ENCODE measurements around the gene HTRA3.
A peak's percentile ranks its signal among the peaks of the same experiment; 100 is the strongest.

The HTRA3 gene

GRCh38 chr4:8254076-8254475, 15.5 kb upstream of the HTRA3 start:
- H3K27ac Mint-ChIP-seq = no peak overlapping the region
- H3K27me3 Mint-ChIP-seq (ENCODE audit: low read depth) = peaks cover 12% of the 10 kb centered on the region
- H3K4me3 Mint-ChIP-seq = no peak overlapping the region
- H3K4me1 Mint-ChIP-seq = peaks cover 13% of the 10 kb centered on the region
- TF ChIP-seq, protein P1, sequence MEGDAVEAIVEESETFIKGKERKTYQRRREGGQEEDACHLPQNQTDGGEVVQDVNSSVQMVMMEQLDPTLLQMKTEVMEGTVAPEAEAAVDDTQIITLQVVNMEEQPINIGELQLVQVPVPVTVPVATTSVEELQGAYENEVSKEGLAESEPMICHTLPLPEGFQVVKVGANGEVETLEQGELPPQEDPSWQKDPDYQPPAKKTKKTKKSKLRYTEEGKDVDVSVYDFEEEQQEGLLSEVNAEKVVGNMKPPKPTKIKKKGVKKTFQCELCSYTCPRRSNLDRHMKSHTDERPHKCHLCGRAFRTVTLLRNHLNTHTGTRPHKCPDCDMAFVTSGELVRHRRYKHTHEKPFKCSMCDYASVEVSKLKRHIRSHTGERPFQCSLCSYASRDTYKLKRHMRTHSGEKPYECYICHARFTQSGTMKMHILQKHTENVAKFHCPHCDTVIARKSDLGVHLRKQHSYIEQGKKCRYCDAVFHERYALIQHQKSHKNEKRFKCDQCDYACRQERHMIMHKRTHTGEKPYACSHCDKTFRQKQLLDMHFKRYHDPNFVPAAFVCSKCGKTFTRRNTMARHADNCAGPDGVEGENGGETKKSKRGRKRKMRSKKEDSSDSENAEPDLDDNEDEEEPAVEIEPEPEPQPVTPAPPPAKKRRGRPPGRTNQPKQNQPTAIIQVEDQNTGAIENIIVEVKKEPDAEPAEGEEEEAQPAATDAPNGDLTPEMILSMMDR (IDR thresholded peaks at IDR 0.05; ENCODE audit: unreplicated experiment in 3 of 3) = no peak
- H3K9me3 Mint-ChIP-seq = no peaks in the 10 kb centered on the region
- no peaks in the 10 kb centered on the region for H3K36me3 Mint-ChIP-seq (ENCODE audit: low read depth)

GRCh38 chr4:8255698-8256441, 13.7 kb upstream of the HTRA3 start:
- peak overlapping the region in 1 of 3 experiments; percentile 51 for H3K27ac Mint-ChIP-seq
- H3K9me3 Mint-ChIP-seq = no peaks in the 10 kb centered on the region
- H3K27me3 Mint-ChIP-seq (ENCODE audit: low read depth) = peaks cover 12% of the 10 kb centered on the region
- TF ChIP-seq, protein P1 (IDR thresholded peaks at IDR 0.05; ENCODE audit: unreplicated experiment in 3 of 3) = no peak
- peaks cover 22% of the 10 kb centered on the region for H3K4me1 Mint-ChIP-seq
- H3K36me3 Mint-ChIP-seq (ENCODE audit: low read depth) = no peaks in the 10 kb centered on the region
- H3K4me3 Mint-ChIP-seq = no peak overlapping the region

- H3K27ac Mint-ChIP-seq = no peak overlapping the region
- H3K9me3 Mint-ChIP-seq = no peaks in the 10 kb centered on the region
- H3K4me3 Mint-ChIP-seq = no peak overlapping the region
- H3K27me3 Mint-ChIP-seq (ENCODE audit: low read depth) = peaks cover 8% of the 10 kb centered on the region
- TF ChIP-seq, protein P1 (IDR thresholded peaks at IDR 0.05; ENCODE audit: unreplicated experiment in 3 of 3) = no peak
- H3K4me1 Mint-ChIP-seq = peaks cover 29% of the 10 kb centered on the region
- no peaks in the 10 kb centered on the region for H3K36me3 Mint-ChIP-seq (ENCODE audit: low read depth)
These were observed 11.7 kb upstream of the HTRA3 start for GRCh38 chr4:8257854-8258253.

DNA sequence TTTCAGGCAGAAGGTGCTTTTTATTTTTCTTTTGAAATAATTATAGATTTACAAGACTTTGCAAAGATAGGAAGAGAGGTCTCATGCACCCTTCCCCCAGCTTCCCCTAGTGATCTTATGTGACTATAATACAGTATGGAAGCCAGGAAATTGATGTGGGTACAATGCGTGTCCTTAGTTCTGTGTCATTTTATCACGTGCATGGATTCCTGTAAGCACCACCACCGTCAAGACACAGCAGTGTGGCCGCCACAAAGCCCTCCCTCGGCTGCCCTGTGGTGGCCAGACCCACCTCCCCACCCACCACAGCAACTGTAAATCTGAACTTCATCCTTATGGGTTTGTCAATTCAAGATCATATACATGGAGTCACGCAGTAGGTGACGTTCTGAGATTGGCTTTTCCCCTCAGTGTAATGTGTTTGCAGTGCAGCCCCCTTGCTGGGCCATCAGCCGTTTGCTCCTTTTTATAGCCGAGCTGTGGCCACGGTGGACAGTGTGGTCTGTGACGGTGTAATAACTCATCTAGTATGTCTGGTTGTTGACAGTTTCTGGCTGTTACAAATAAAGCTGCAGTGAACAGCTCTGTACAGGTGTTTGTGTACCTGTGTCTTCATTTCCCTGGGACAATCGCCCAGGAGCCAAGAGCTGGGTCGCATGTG, 10.9 kb upstream of the HTRA3 start:
- no peak overlapping the region for H3K4me3 Mint-ChIP-seq

DNA sequence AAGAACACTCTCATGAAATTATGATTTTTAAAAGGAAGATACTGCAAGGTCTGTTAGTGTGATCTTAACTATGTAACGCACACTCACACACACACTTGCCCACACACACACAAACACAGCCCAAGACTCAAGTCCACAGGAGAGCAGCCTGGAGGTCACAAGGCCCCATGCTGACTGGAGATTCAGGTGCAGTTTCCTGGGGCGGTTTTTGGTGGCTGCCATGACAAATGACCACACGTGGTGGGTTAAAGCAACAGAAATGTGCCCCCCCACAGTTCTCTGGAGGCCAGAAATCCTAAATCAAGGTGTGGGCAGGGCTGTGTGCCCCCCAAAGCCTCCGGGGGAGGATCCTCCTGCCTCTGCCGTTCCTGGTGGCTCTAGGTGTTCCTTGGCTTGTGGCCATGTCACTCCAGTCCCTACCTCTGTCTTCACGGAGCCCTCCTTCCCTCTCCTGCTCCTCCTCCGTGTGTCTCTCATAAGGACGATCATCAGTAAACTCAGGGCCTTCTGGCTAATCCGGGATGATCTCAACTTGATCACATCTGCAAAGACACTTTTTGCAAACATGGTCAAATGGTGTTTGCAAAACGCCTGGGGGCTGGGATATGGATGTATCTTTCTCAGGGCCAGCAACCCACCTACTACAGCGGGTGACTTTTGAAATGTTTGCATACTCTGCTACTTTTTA, 9.7 kb upstream of the HTRA3 start:
- TF ChIP-seq, protein P1 (IDR thresholded peaks at IDR 0.05; ENCODE audit: unreplicated experiment in 3 of 3) = no peak
- H3K9me3 Mint-ChIP-seq = no peaks in the 10 kb centered on the region
- no peak overlapping the region for H3K4me3 Mint-ChIP-seq
- peaks cover 36% of the 10 kb centered on the region for H3K4me1 Mint-ChIP-seq
- H3K36me3 Mint-ChIP-seq (ENCODE audit: low read depth) = no peaks in the 10 kb centered on the region
- H3K27ac Mint-ChIP-seq = peak overlapping the region in 1 of 3 experiments; percentile 26
- H3K27me3 Mint-ChIP-seq (ENCODE audit: low read depth) = peaks cover 10% of the 10 kb centered on the region

More for the DNA sequence above, 10.9 kb upstream of the HTRA3 start:
- TF ChIP-seq, protein P1 (IDR thresholded peaks at IDR 0.05; ENCODE audit: unreplicated experiment in 3 of 3) = no peak
- peaks cover 32% of the 10 kb centered on the region for H3K4me1 Mint-ChIP-seq
- H3K9me3 Mint-ChIP-seq = no peaks in the 10 kb centered on the region
- H3K27ac Mint-ChIP-seq = no peak overlapping the region
- H3K36me3 Mint-ChIP-seq (ENCODE audit: low read depth) = no peaks in the 10 kb centered on the region
- H3K27me3 Mint-ChIP-seq (ENCODE audit: low read depth) = peaks cover 11% of the 10 kb centered on the region

Measured in nephron (organoid).